SK-N-SH treated with all-trans-retinoic acid at 6 μM for 48 hours (cell line): ENCODE data around the gene SEMA3D.

ENCODE experiments used
- ARNTL ChIP-seq: fragments of 450-650 bp; formaldehyde crosslinking; IDR thresholded peaks from 2 replicates; pipeline ENCODE4 v1.5.0; 2020; ENCODE audit warnings: low read depth, mild to moderate bottlenecking, moderate library complexity, borderline replicate concordance
- CREB5 ChIP-seq: fragments of 250-450 bp; sonication (Bioruptor Pico); IDR thresholded peaks from 2 replicates; pipeline ENCODE4 v1.5.1; 2020; ENCODE audit warnings: low read depth, mild to moderate bottlenecking, moderate library complexity
- ESRRG ChIP-seq: fragments of 250-450 bp; sonication (Bioruptor Pico); IDR thresholded peaks from 2 replicates; pipeline ENCODE4 v1.6.1; 2021; ENCODE audit warnings: mild to moderate bottlenecking
- GLIS3 ChIP-seq: fragments of 250-450 bp; sonication (Bioruptor Pico); IDR thresholded peaks from 2 replicates; pipeline ENCODE4 v1.5.0; 2020; ENCODE audit warnings: mild to moderate bottlenecking, moderate library complexity
- OSR1 ChIP-seq: fragments of 250-450 bp; sonication (Bioruptor Pico); IDR thresholded peaks from 2 replicates; pipeline ENCODE4 v1.8.0; 2022; ENCODE audit warnings: moderate library complexity, mild to moderate bottlenecking, inconsistent platforms
- RARB ChIP-seq: fragments of 250-450 bp; sonication (Bioruptor Pico); IDR thresholded peaks from 2 replicates; pipeline ENCODE4 v1.8.0; 2021; ENCODE audit warnings: mild to moderate bottlenecking, moderate library complexity
- SNAI2 ChIP-seq: fragments of 250-450 bp; sonication (Bioruptor Pico); IDR thresholded peaks from 2 replicates; pipeline ENCODE4 v1.5.0; 2020; ENCODE audit warnings: mild to moderate bottlenecking, moderate library complexity
- TCF4 ChIP-seq: fragments of 250-450 bp; sonication (Bioruptor Pico); IDR thresholded peaks from 2 replicates; pipeline ENCODE4 v1.8.0; 2021; ENCODE audit warnings: mild to moderate bottlenecking, moderate library complexity, borderline replicate concordance
- TOX ChIP-seq: fragments of 250-450 bp; sonication (Bioruptor Pico); IDR thresholded peaks from 2 replicates; pipeline ENCODE4 v1.8.0; 2021; ENCODE audit warnings: mild to moderate bottlenecking, moderate library complexity, borderline replicate concordance
- ZFP30 ChIP-seq: fragments of 450-650 bp; formaldehyde crosslinking; IDR thresholded peaks from 2 replicates; pipeline ENCODE4 v1.5.0; 2022; ENCODE audit warnings: mild to moderate bottlenecking, moderate library complexity
- ZNF565 ChIP-seq: fragments of 450-650 bp; formaldehyde crosslinking; conservative IDR thresholded peaks from 2 replicates; pipeline ENCODE4 v1.5.0; 2020; ENCODE audit warnings: low read depth, mild to moderate bottlenecking, moderate library complexity
- TF ChIP-seq, protein P1 (sequence below): fragments of 250-450 bp; sonication (Bioruptor Pico); IDR thresholded peaks from 2 replicates; pipeline ENCODE4 v1.5.1; 2021; ENCODE audit warnings: mild to moderate bottlenecking, moderate library complexity
- TF ChIP-seq, protein P2 (sequence below): fragments of 250-450 bp; sonication (Bioruptor Pico); IDR thresholded peaks from 2 replicates; pipeline ENCODE4 v1.8.0; 2020; ENCODE audit warnings: mild to moderate bottlenecking, moderate library complexity, borderline replicate concordance

- no peak for TF ChIP-seq ZFP30 (CRISPR knock-in tag)
- no peak for TF ChIP-seq CREB5 (CRISPR knock-in tag)
- no peak for TF ChIP-seq RARB (CRISPR knock-in tag)
- TF ChIP-seq, protein P1, sequence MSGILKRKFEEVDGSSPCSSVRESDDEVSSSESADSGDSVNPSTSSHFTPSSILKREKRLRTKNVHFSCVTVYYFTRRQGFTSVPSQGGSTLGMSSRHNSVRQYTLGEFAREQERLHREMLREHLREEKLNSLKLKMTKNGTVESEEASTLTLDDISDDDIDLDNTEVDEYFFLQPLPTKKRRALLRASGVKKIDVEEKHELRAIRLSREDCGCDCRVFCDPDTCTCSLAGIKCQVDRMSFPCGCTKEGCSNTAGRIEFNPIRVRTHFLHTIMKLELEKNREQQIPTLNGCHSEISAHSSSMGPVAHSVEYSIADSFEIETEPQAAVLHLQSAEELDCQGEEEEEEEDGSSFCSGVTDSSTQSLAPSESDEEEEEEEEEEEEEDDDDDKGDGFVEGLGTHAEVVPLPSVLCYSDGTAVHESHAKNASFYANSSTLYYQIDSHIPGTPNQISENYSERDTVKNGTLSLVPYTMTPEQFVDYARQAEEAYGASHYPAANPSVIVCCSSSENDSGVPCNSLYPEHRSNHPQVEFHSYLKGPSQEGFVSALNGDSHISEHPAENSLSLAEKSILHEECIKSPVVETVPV (CRISPR knock-in tag): no peak
- no peak for TF ChIP-seq ZNF565 (CRISPR knock-in tag)
- no peak for TF ChIP-seq TCF4 (CRISPR knock-in tag)
- TF ChIP-seq ARNTL (CRISPR knock-in tag): no peak
- TF ChIP-seq, protein P2, sequence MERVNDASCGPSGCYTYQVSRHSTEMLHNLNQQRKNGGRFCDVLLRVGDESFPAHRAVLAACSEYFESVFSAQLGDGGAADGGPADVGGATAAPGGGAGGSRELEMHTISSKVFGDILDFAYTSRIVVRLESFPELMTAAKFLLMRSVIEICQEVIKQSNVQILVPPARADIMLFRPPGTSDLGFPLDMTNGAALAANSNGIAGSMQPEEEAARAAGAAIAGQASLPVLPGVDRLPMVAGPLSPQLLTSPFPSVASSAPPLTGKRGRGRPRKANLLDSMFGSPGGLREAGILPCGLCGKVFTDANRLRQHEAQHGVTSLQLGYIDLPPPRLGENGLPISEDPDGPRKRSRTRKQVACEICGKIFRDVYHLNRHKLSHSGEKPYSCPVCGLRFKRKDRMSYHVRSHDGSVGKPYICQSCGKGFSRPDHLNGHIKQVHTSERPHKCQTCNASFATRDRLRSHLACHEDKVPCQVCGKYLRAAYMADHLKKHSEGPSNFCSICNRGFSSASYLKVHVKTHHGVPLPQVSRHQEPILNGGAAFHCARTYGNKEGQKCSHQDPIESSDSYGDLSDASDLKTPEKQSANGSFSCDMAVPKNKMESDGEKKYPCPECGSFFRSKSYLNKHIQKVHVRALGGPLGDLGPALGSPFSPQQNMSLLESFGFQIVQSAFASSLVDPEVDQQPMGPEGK (CRISPR knock-in tag): no peak
- no peak for TF ChIP-seq GLIS3 (CRISPR knock-in tag)
- TF ChIP-seq ESRRG (CRISPR knock-in tag): no peak
- TF ChIP-seq OSR1 (CRISPR knock-in tag): no peak
- TF ChIP-seq TOX (CRISPR knock-in tag): no peak
- no peak for TF ChIP-seq SNAI2 (CRISPR knock-in tag)
These were observed 240.3 kb downstream of the SEMA3D start for GRCh38 chr7:84946549-84946948.
